Prostate gland (tissue), 2 donors: ENCODE measurements around the gene CENPA.

Experiments used
- CTCF ChIP-seq, 4 experiments: fragments of 200-600 bp in 2 of 4; fragments of 450-650 bp in 2 of 4; sonication (generic) in 2 of 4; IDR thresholded peaks; 1 replicate in 3 of 4; 2 replicates in 1 of 4; pipeline ENCODE4 v1.5.1; 2016 to 2019; ENCODE audit warnings: antibody characterized with exemption in 4 of 4, mild to moderate bottlenecking in 2 of 4, moderate library complexity in 2 of 4
- POLR2A ChIP-seq: fragments of 450-650 bp; IDR thresholded peaks from one replicate; pipeline ENCODE4 v1.6.1; 2016; ENCODE audit warnings: antibody characterized with exemption, mild to moderate bottlenecking
- POLR2AphosphoS5 ChIP-seq: sonication (generic); formaldehyde crosslinking; IDR thresholded peaks from one replicate; pipeline ENCODE4 v1.6.1; 2017; ENCODE audit warnings: antibody characterized with exemption

DNA sequence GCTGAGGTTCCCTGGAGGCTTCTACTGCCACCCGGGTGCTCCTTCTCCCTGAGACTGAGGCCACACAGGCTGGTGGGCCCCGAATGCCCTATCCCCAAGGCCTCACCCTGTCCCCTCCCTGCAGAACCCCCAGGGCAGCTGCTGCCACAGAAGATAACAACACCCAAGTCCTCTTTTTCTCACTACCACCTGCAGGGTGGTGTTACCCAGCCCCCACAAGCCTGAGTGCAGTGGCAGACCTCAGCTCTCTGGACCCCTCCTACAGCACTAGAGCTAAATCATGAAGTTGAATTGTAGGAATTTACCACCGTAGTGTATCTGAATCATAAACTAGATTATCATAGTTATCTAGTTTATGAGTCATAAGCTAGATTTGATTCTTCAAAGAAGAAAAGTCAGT lies 7.3 kb upstream of the CENPA start:
- no peak for TF ChIP-seq CTCF (IDR thresholded peaks at IDR 0.05)
- TF ChIP-seq POLR2AphosphoS5, result no peak
- TF ChIP-seq POLR2A, result no peak
